ENCODE data around the gene GLMP.

The GLMP gene

DNA sequence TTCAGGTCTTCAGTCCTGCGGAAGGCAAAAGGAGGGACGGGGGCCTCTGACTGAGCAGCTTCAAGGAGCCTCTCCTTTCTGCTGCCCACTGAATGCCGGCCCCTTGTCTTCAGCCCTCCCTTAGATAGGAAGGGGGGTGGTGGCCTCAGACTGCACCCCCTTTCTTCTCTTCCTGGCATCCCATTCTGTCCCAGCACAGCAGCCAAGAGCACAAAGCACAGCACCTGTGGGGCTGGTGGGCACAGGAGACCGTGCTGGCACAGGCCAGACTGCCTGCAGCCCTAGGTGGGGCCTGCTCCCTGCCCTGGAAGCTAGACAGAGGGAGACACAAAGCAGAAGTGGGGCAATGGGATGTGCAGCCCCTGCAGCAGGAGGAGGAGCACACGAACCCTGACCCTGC, 45.9 kb downstream of the GLMP start:
- DNase-seq (ENCODE audit: low read depth in 1 of 2, low spot score in 1 of 2): no peak

- no peak for DNase-seq (ENCODE audit: low read depth in 1 of 2, low spot score in 1 of 2)
Observed at GRCh38 chr1:156248323-156248683, 47.2 kb downstream of the GLMP start.

- no peak for DNase-seq (ENCODE audit: low read depth in 1 of 2, low spot score in 1 of 2)
Observed at GRCh38 chr1:156247460-156248322, 47.8 kb downstream of the GLMP start, which contains the start of gene PAQR6. PAQR6 (minus strand) TSS chr1:156248056; CDS start chr1:156246731, 1,325 bp downstream.

DNA sequence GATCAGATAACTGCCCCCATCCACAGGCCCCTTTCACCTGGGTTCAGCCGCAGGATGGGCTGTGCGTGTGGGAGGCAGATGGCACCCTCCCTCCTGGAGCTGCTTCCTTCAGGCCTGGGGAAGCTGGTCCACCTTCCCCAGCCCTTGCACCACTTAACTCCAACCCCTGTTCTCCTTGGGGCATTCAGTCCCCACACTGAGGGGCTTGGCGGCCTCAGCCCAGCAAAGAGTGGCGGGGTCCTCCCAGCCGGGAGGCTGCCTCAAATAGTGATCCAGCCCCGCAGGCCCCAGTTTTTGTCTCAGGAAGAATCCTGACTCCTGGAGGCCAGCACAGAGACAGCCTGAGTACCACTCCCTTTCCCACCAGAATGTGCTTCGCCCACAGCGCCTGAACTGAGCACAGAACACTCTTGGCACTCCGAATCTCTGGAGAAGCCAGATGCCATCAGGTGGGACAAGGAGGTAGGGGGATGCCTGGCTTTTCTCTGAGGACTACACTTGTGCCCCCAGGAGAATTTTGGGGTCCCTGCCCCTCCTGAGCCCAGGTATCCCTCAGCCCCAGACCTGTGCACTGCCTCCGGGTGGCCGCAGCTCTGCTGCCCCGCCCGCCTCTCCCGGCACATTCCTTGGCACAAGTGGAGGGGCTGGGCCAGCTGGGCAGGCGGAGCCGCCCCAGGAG, 48.6 kb downstream of the GLMP start:
- no peak for DNase-seq (ENCODE audit: low read depth in 1 of 2, low spot score in 1 of 2)

GRCh38 chr1:156246241-156246780, 49.2 kb downstream of the GLMP start:
- no peak for DNase-seq (ENCODE audit: low read depth in 1 of 2, low spot score in 1 of 2)

- DNase-seq (ENCODE audit: low read depth in 1 of 2, low spot score in 1 of 2): no peak
Observed at GRCh38 chr1:156245451-156246232, 49.8 kb downstream of the GLMP start.

GRCh38 chr1:156244712-156245111, 50.8 kb downstream of the GLMP start:
- no peak for DNase-seq (ENCODE audit: low read depth in 1 of 2, low spot score in 1 of 2)

DNA sequence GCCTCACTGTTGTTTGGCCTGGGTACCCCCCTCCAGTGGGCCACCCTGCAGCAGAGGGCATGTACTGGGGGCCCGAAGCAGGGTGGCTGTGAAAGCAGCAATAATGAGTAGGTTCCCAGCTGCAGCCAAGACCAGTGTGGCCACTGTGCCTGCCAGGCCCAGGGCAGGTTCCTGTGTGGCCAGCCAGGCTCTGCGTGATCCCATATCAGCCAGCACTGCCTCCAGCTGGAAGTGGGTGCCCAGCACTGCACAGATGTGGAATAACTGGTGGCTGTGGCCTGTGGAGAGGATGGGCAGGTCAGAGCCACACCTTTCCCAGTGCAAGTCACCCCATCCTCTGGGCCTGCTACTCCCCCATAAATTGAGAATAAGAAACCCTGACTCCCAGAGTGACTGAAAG, 51.4 kb downstream of the GLMP start:
- no peak for DNase-seq (ENCODE audit: low read depth in 1 of 2, low spot score in 1 of 2)

GRCh38 chr1:156242738-156243137, 52.7 kb downstream of the GLMP start:
- no peak for DNase-seq (ENCODE audit: low read depth in 1 of 2, low spot score in 1 of 2)
